Measurements from ENCODE around the gene SLC26A2. TPM values are rescaled to one million over a fixed set of nuclear protein-coding genes. Genes with fewer than 3 reads are reported as not detected.

The SLC26A2 gene
- total and polyA plus RNA-seq, 2 experiments from 2014 or later = 6.2 to 11.1 TPM

DNA sequence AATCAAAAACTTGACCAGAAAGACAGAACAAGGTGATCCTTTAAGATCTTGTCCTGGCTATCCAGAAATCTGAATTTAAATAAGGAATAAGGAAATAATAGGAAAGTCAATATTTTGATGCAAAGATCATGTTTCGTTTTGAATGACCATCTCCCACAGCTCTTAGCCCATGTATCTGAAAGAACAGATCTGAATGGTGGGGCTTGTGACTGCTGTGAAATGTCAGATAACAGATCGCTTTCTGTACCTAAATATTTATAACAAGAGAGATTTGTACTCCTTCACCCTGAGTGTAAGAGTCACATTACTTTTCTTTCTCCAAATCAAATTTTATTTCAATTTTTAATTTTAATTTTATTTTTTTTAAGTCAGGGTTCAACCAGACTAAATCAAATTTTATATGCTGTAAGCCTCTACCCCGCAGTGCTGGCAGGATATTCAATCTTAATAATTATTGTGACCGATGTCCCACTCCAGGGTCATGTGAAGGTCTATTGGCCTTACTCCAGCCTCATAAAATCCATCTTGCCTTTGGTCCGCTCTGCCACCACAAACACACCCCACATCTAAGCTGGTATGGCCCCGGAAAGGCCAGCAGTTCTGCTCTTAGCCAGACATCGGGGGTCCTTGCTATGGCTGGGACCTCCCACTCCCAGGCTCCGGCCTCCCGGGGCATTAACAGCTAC lies 7.0 kb upstream of the SLC26A2 start:
- 0 out of 2 replicates have a peak, but pooled peaks cover 5% of the 10 kb centered on the region for H3K27me3 ChIP-seq (replicated peaks; ENCODE audit: insufficient read depth)
- no peak overlapping the region for H3K9ac ChIP-seq
- TF ChIP-seq EZH2 (IDR thresholded peaks at IDR 0.05; ENCODE audit: insufficient read depth, poor library complexity, severe bottlenecking) (no peak), EZH2phosphoT487 (IDR thresholded peaks at IDR 0.05; ENCODE audit: insufficient read depth, low read depth) (no peak)
- no peak for DNase-seq
- no peak overlapping the region for H3K27ac ChIP-seq
- no peak overlapping the region for H3K4me2 ChIP-seq (ENCODE audit: unreplicated experiment)
- 65 to 70% methylated on average over 8 to 9 of the region's 9 CpGs for WGBS, 2 experiments (ENCODE audit: low coverage in 1 of 2, low lambda C conversion rate in 2 of 2, missing lambda C conversion rate in 2 of 2)
- no peaks in the 10 kb centered on the region for H3K9me2 ChIP-seq (ENCODE audit: insufficient read depth)
- H3K4me1 ChIP-seq (ENCODE audit: insufficient read depth) = no peaks in the 10 kb centered on the region
- H4K20me1 ChIP-seq (ENCODE audit: insufficient read depth) = no peaks in the 10 kb centered on the region
- H3F3A ChIP-seq (ENCODE audit: insufficient read depth) = 0 out of 2 replicates have a peak, but pooled peaks cover under 1% of the 10 kb centered on the region
- H2AFZ ChIP-seq = no peak overlapping the region
- no peaks in the 10 kb centered on the region for H3K79me2 ChIP-seq (ENCODE audit: insufficient read depth)
- no peaks in the 10 kb centered on the region for H3K9me3 ChIP-seq (ENCODE audit: low read depth)
- H3K4me3 ChIP-seq = no peak overlapping the region
- in situ Hi-C loops (cut with MboI) = no loop called here
- no peaks in the 10 kb centered on the region for H3K36me3 ChIP-seq (ENCODE audit: low read depth)

GRCh38 chr5:149954798-149955197 lies 5.8 kb upstream of the SLC26A2 start:
- no peaks in the 10 kb centered on the region for H3K27me3 ChIP-seq (replicated peaks; ENCODE audit: insufficient read depth)
- in situ Hi-C loops (cut with MboI) = no loop called here
- no peak overlapping the region for H3K9ac ChIP-seq
- DNase-seq = no peak
- peaks cover 12% of the 10 kb centered on the region for H3F3A ChIP-seq (ENCODE audit: insufficient read depth)
- no peak overlapping the region for H2AFZ ChIP-seq
- WGBS, 2 experiments (ENCODE audit: low coverage in 1 of 2, low lambda C conversion rate in 2 of 2, missing lambda C conversion rate in 2 of 2) = 67 to 76% methylated on average over 6 of the region's 6 CpGs
- no peak for TF ChIP-seq EZH2phosphoT487 (IDR thresholded peaks at IDR 0.05; ENCODE audit: insufficient read depth, low read depth)
- TF ChIP-seq EZH2 (IDR thresholded peaks at IDR 0.05; ENCODE audit: insufficient read depth, poor library complexity, severe bottlenecking) = no peak
- no peaks in the 10 kb centered on the region for H3K79me2 ChIP-seq (ENCODE audit: insufficient read depth)
- no peak overlapping the region for H3K4me2 ChIP-seq (ENCODE audit: unreplicated experiment)
- H3K36me3 ChIP-seq (ENCODE audit: low read depth) = no peaks in the 10 kb centered on the region
- H4K20me1 ChIP-seq (ENCODE audit: insufficient read depth) = no peaks in the 10 kb centered on the region
- H3K4me3 ChIP-seq = no peak overlapping the region
- no peak overlapping the region for H3K27ac ChIP-seq
- H3K4me1 ChIP-seq (ENCODE audit: insufficient read depth) = peaks cover 3% of the 10 kb centered on the region
- no peaks in the 10 kb centered on the region for H3K9me3 ChIP-seq (ENCODE audit: low read depth)
- H3K9me2 ChIP-seq (ENCODE audit: insufficient read depth) = no peaks in the 10 kb centered on the region

GRCh38 chr5:149956685-149957084 lies 3.9 kb upstream of the SLC26A2 start:
- WGBS, 2 experiments (ENCODE audit: low coverage in 1 of 2, low lambda C conversion rate in 2 of 2, missing lambda C conversion rate in 2 of 2) = 60 to 64% methylated on average over 5 of the region's 5 CpGs
- DNase-seq = no peak
- TF ChIP-seq EZH2phosphoT487 (IDR thresholded peaks at IDR 0.05; ENCODE audit: insufficient read depth, low read depth) = no peak
- no peak for TF ChIP-seq EZH2 (IDR thresholded peaks at IDR 0.05; ENCODE audit: insufficient read depth, poor library complexity, severe bottlenecking)
- in situ Hi-C loops (cut with MboI) = no loop called here
- no peak overlapping the region for H3K9ac ChIP-seq
- no peak overlapping the region for H3K27ac ChIP-seq
- peaks cover 4% of the 10 kb centered on the region for H3K4me1 ChIP-seq (ENCODE audit: insufficient read depth)
- H3K9me2 ChIP-seq (ENCODE audit: insufficient read depth) = no peaks in the 10 kb centered on the region
- H3K4me2 ChIP-seq (ENCODE audit: unreplicated experiment) = no peak overlapping the region
- no peaks in the 10 kb centered on the region for H3K9me3 ChIP-seq (ENCODE audit: low read depth)
- H3K27me3 ChIP-seq (replicated peaks; ENCODE audit: insufficient read depth) = no peaks in the 10 kb centered on the region
- H3K4me3 ChIP-seq = no peak overlapping the region
- no peaks in the 10 kb centered on the region for H3K36me3 ChIP-seq (ENCODE audit: low read depth)
- peaks cover 21% of the 10 kb centered on the region for H3F3A ChIP-seq (ENCODE audit: insufficient read depth)
- no peaks in the 10 kb centered on the region for H3K79me2 ChIP-seq (ENCODE audit: insufficient read depth)
- H4K20me1 ChIP-seq (ENCODE audit: insufficient read depth) = no peaks in the 10 kb centered on the region
- H2AFZ ChIP-seq = no peak overlapping the region

DNA sequence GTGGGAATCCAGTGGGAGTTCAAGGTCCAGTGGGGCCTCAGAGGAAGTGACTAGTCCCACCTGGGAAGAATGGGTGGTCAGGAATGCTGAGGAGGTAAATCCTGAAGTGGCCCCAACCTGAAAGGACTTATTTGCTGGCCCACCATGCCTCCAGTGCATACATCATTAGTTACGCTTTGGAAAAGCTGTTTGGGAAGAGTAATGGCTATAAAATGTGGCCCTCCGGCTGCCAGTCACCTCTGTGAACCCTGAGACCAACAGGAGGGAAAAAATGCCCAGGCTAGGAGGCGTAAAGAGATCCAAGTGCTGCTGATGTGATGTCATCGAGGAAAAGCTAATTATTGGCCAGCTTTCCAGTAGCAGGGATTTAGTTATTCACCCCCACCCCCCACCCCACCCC lies 2.7 kb upstream of the SLC26A2 start:
- H3K9ac ChIP-seq = no peak overlapping the region
- 0 out of 2 replicates have a peak, but pooled peaks cover 7% of the 10 kb centered on the region for H3K79me2 ChIP-seq (ENCODE audit: insufficient read depth)
- no peaks in the 10 kb centered on the region for H3K9me2 ChIP-seq (ENCODE audit: insufficient read depth)
- 77 to 79% methylated on average over 3 to 4 of the region's 4 CpGs for WGBS, 2 experiments (ENCODE audit: low coverage in 1 of 2, low lambda C conversion rate in 2 of 2, missing lambda C conversion rate in 2 of 2)
- H3K27ac ChIP-seq = no peak overlapping the region
- H3F3A ChIP-seq (ENCODE audit: insufficient read depth) = peaks cover 22% of the 10 kb centered on the region
- H3K4me1 ChIP-seq (ENCODE audit: insufficient read depth) = peaks cover 4% of the 10 kb centered on the region
- H3K4me3 ChIP-seq = no peak overlapping the region
- TF ChIP-seq EZH2phosphoT487 (IDR thresholded peaks at IDR 0.05; ENCODE audit: insufficient read depth, low read depth) (no peak), EZH2 (IDR thresholded peaks at IDR 0.05; ENCODE audit: insufficient read depth, poor library complexity, severe bottlenecking) (no peak)
- H3K27me3 ChIP-seq (replicated peaks; ENCODE audit: insufficient read depth) = no peaks in the 10 kb centered on the region
- no peak overlapping the region for H3K4me2 ChIP-seq (ENCODE audit: unreplicated experiment)
- in situ Hi-C loops (cut with MboI) = no loop called here
- H2AFZ ChIP-seq = no peak overlapping the region
- no peak for DNase-seq
- H3K9me3 ChIP-seq (ENCODE audit: low read depth) = no peaks in the 10 kb centered on the region
- H4K20me1 ChIP-seq (ENCODE audit: insufficient read depth) = no peaks in the 10 kb centered on the region
- no peaks in the 10 kb centered on the region for H3K36me3 ChIP-seq (ENCODE audit: low read depth)

All from GM23248 (cell line).